NB4 (cell line): ENCODE results near the gene TEX55.

Source experiments
- DNase-seq: peaks from one replicate; pipeline ENCODE4 v3.0.0; 2010; ENCODE audit warnings: low read depth
- H3K4me3 ChIP-seq: one replicate; pipeline ENCODE4 v1.5.1; 2011; ENCODE audit warnings: mild to moderate bottlenecking, low read depth, low read length, moderate library complexity
- CTCF ChIP-seq: IDR thresholded peaks from one replicate; pipeline ENCODE4 v1.5.1; 2012; ENCODE audit warnings: low read depth, low read length
- MYC ChIP-seq: IDR thresholded peaks from 2 replicates; pipeline ENCODE4 v1.6.1; 2011; ENCODE audit warnings: low read depth, low read length
- POLR2A ChIP-seq: IDR thresholded peaks from 2 replicates; pipeline ENCODE4 v1.6.1; 2011; ENCODE audit warnings: mild to moderate bottlenecking; ENCODE audit not compliant: insufficient read length; ENCODE audit errors: extremely low read depth
- TF ChIP-seq, protein P1 (sequence below): IDR thresholded peaks from 2 replicates; pipeline ENCODE4 v1.6.1; 2011; ENCODE audit warnings: low read depth, low read length

The TEX55 gene

DNA sequence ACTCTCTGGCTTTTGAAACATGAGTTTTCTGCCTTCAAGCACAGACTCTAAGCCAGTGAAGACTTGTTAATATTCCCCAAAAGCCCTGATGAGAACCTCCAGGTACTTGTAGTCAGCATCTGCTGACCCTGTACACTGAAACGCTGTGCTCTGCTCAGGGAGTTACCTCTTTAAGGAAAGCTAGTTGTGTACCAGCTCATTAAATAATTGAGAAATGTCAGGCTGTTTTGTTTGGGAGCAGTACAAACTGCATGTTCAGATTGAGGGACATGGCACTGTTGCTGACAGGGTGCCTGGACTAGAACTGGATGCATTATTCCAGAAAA is 49.1 kb downstream of the TEX55 start:
- no peak for TF ChIP-seq MYC
- no peak for TF ChIP-seq CTCF
- TF ChIP-seq POLR2A, result no peak
- TF ChIP-seq, protein P1, sequence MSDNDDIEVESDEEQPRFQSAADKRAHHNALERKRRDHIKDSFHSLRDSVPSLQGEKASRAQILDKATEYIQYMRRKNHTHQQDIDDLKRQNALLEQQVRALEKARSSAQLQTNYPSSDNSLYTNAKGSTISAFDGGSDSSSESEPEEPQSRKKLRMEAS, result no peak
- DNase-seq, result no peak
- H3K4me3 ChIP-seq, result no peak overlapping the region

GRCh38 chr3:119195911-119196310 is 49.9 kb downstream of the TEX55 start:
- no peak for DNase-seq
- no peak overlapping the region for H3K4me3 ChIP-seq
- no peak for TF ChIP-seq POLR2A
- no peak for TF ChIP-seq MYC
- TF ChIP-seq, protein P1, result no peak
- TF ChIP-seq CTCF, result no peak
